ENCODE measurements around the gene CRYGA. TPM values are rescaled to one million over a fixed set of nuclear protein-coding genes. Genes with fewer than 3 reads are reported as not detected.
"Not testable (repeated sequence)": the region's sequence is repeated elsewhere in the genome, so short reads cannot be mapped to it uniquely, and the experiment has no call there.

Gene CRYGA
- polyA plus RNA-seq, 1 donor (not counting 4 experiments of a cell fraction or from before 2014, with no cell fraction given): not detected

- FAIRE-seq: no peak
- no peak overlapping the region for H3K9ac ChIP-seq (ENCODE audit: control insufficient read depth, extremely low read depth, insufficient read depth, low read length)
- dilution Hi-C loops (cut with MboI; ENCODE audit: extremely low pct_ligation_motif_present, low sequenced_read_pairs): no loop called here
Measured at GRCh38 chr2:208118918-208119317, 44.5 kb downstream of the CRYGA start.

GRCh38 chr2:208117390-208117789 is 46.0 kb downstream of the CRYGA start:
- dilution Hi-C loops (cut with MboI; ENCODE audit: extremely low pct_ligation_motif_present, low sequenced_read_pairs); DNase-seq (ENCODE audit: low read depth, low spot score); H3K9ac ChIP-seq (ENCODE audit: control insufficient read depth, extremely low read depth, insufficient read depth, low read length); H3K27ac ChIP-seq (ENCODE audit: control insufficient read depth, insufficient read depth, low read length); H3K4me2 ChIP-seq (ENCODE audit: control insufficient read depth, extremely low read depth, insufficient read depth, low read depth, low read length); FAIRE-seq; H3K27me3 ChIP-seq (ENCODE audit: control insufficient read depth, extremely low read depth, insufficient read depth, low read length); H3K9me3 ChIP-seq (ENCODE audit: control insufficient read depth, low read depth, low read length); H3K4me1 ChIP-seq (ENCODE audit: control insufficient read depth, extremely low read depth, insufficient read depth, low read length); H3K36me3 ChIP-seq (ENCODE audit: control insufficient read depth in 2 of 2, extremely low read depth in 1 of 2, insufficient read depth in 2 of 2, low read length in 2 of 2); H2AFZ ChIP-seq (ENCODE audit: control insufficient read depth, low read length); H4K20me1 ChIP-seq (ENCODE audit: control insufficient read depth, extremely low read depth, insufficient read depth, low read length); H3K79me2 ChIP-seq (ENCODE audit: control insufficient read depth, insufficient read depth, low read length); H3K4me3 ChIP-seq (ENCODE audit: control insufficient read depth in 2 of 3, extremely low read depth in 1 of 3, insufficient read depth in 2 of 3, low read depth in 1 of 3, low read length in 3 of 3); H3K9me1 ChIP-seq (ENCODE audit: control insufficient read depth, extremely low read depth, insufficient read depth, low read length): not testable (repeated sequence)

More at GRCh38 chr2:208118918-208119317, 44.5 kb downstream of the CRYGA start:
- Histone ChIP-seq H3K4me2 (ENCODE audit: control insufficient read depth, extremely low read depth, insufficient read depth, low read depth, low read length) (no peak overlapping the region), H3K36me3 (ENCODE audit: control insufficient read depth in 2 of 2, extremely low read depth in 1 of 2, insufficient read depth in 2 of 2, low read length in 2 of 2) (no peaks in the 10 kb centered on the region), H3K4me3 (ENCODE audit: control insufficient read depth in 2 of 3, extremely low read depth in 1 of 3, insufficient read depth in 2 of 3, low read depth in 1 of 3, low read length in 3 of 3) (no peak overlapping the region), H4K20me1 (ENCODE audit: control insufficient read depth, extremely low read depth, insufficient read depth, low read length) (no peaks in the 10 kb centered on the region), H3K9me3 (ENCODE audit: control insufficient read depth, low read depth, low read length) (no peaks in the 10 kb centered on the region), H3K27ac (ENCODE audit: control insufficient read depth, insufficient read depth, low read length) (no peak overlapping the region), H3K4me1 (ENCODE audit: control insufficient read depth, extremely low read depth, insufficient read depth, low read length) (no peaks in the 10 kb centered on the region), H3K27me3 (ENCODE audit: control insufficient read depth, extremely low read depth, insufficient read depth, low read length) (peaks cover 4% of the 10 kb centered on the region), H3K79me2 (ENCODE audit: control insufficient read depth, insufficient read depth, low read length) (no peaks in the 10 kb centered on the region), H3K9me1 (ENCODE audit: control insufficient read depth, extremely low read depth, insufficient read depth, low read length) (no peaks in the 10 kb centered on the region), H2AFZ (ENCODE audit: control insufficient read depth, low read length) (no peak overlapping the region)
- TF ChIP-seq EZH2 (IDR thresholded peaks at IDR 0.05; ENCODE audit: low read length): no peak
- no peak for TF ChIP-seq CTCF (optimal IDR thresholded peaks at IDR 0.05 in 1 of 3, IDR thresholded peaks at IDR 0.05 in 1 of 3, conservative IDR thresholded peaks at IDR 0.05 in 1 of 3; ENCODE audit: extremely low read depth in 1 of 3, insufficient read depth in 2 of 3, low read length in 3 of 3)
- DNase-seq (ENCODE audit: low read depth, low spot score): no peak

- FAIRE-seq (no peak), DNase-seq (ENCODE audit: low read depth, low spot score) (no peak)
- no peak for TF ChIP-seq EZH2 (IDR thresholded peaks at IDR 0.05; ENCODE audit: low read length)
Measured at GRCh38 chr2:208112969-208113368, 50.4 kb downstream of the CRYGA start.

GRCh38 chr2:208112273-208112745 is 51.1 kb downstream of the CRYGA start:
- peaks cover 14% of the 10 kb centered on the region for H3K27me3 ChIP-seq (ENCODE audit: control insufficient read depth, extremely low read depth, insufficient read depth, low read length)
- H3K4me3 ChIP-seq (ENCODE audit: control insufficient read depth in 2 of 3, extremely low read depth in 1 of 3, insufficient read depth in 2 of 3, low read depth in 1 of 3, low read length in 3 of 3); H4K20me1 ChIP-seq (ENCODE audit: control insufficient read depth, extremely low read depth, insufficient read depth, low read length); H3K4me2 ChIP-seq (ENCODE audit: control insufficient read depth, extremely low read depth, insufficient read depth, low read depth, low read length); H2AFZ ChIP-seq (ENCODE audit: control insufficient read depth, low read length); H3K4me1 ChIP-seq (ENCODE audit: control insufficient read depth, extremely low read depth, insufficient read depth, low read length); H3K9me3 ChIP-seq (ENCODE audit: control insufficient read depth, low read depth, low read length); H3K27ac ChIP-seq (ENCODE audit: control insufficient read depth, insufficient read depth, low read length); FAIRE-seq; H3K36me3 ChIP-seq (ENCODE audit: control insufficient read depth in 2 of 2, extremely low read depth in 1 of 2, insufficient read depth in 2 of 2, low read length in 2 of 2); H3K9ac ChIP-seq (ENCODE audit: control insufficient read depth, extremely low read depth, insufficient read depth, low read length); dilution Hi-C loops (cut with MboI; ENCODE audit: extremely low pct_ligation_motif_present, low sequenced_read_pairs); DNase-seq (ENCODE audit: low read depth, low spot score); H3K79me2 ChIP-seq (ENCODE audit: control insufficient read depth, insufficient read depth, low read length); H3K9me1 ChIP-seq (ENCODE audit: control insufficient read depth, extremely low read depth, insufficient read depth, low read length): not testable (repeated sequence)

More at GRCh38 chr2:208112969-208113368, 50.4 kb downstream of the CRYGA start:
- Histone ChIP-seq H3K4me1 (ENCODE audit: control insufficient read depth, extremely low read depth, insufficient read depth, low read length) (no peaks in the 10 kb centered on the region), H3K79me2 (ENCODE audit: control insufficient read depth, insufficient read depth, low read length) (no peaks in the 10 kb centered on the region), H3K36me3 (ENCODE audit: control insufficient read depth in 2 of 2, extremely low read depth in 1 of 2, insufficient read depth in 2 of 2, low read length in 2 of 2) (no peaks in the 10 kb centered on the region), H3K9me1 (ENCODE audit: control insufficient read depth, extremely low read depth, insufficient read depth, low read length) (no peaks in the 10 kb centered on the region), H3K9ac (ENCODE audit: control insufficient read depth, extremely low read depth, insufficient read depth, low read length) (no peak overlapping the region), H3K27me3 (ENCODE audit: control insufficient read depth, extremely low read depth, insufficient read depth, low read length) (peaks cover 14% of the 10 kb centered on the region), H3K4me3 (ENCODE audit: control insufficient read depth in 2 of 3, extremely low read depth in 1 of 3, insufficient read depth in 2 of 3, low read depth in 1 of 3, low read length in 3 of 3) (no peak overlapping the region), H3K27ac (ENCODE audit: control insufficient read depth, insufficient read depth, low read length) (no peak overlapping the region), H3K9me3 (ENCODE audit: control insufficient read depth, low read depth, low read length) (no peaks in the 10 kb centered on the region), H2AFZ (ENCODE audit: control insufficient read depth, low read length) (no peak overlapping the region), H4K20me1 (ENCODE audit: control insufficient read depth, extremely low read depth, insufficient read depth, low read length) (no peaks in the 10 kb centered on the region), H3K4me2 (ENCODE audit: control insufficient read depth, extremely low read depth, insufficient read depth, low read depth, low read length) (no peak overlapping the region)
- dilution Hi-C loops (cut with MboI; ENCODE audit: extremely low pct_ligation_motif_present, low sequenced_read_pairs): no loop called here

Data from keratinocyte (primary cell).